ENCODE measurements around the gene LDAH.

LDAH gene

GRCh38 chr2:20664431-20665242 lies 158.3 kb downstream of the LDAH start:
- no peak for DNase-seq (ENCODE audit: low read depth)
- H3K4me3 ChIP-seq (ENCODE audit: low read length) = no peak overlapping the region
- TF ChIP-seq CTCF (conservative IDR thresholded peaks at IDR 0.05; ENCODE audit: low read length) = no peak

DNA sequence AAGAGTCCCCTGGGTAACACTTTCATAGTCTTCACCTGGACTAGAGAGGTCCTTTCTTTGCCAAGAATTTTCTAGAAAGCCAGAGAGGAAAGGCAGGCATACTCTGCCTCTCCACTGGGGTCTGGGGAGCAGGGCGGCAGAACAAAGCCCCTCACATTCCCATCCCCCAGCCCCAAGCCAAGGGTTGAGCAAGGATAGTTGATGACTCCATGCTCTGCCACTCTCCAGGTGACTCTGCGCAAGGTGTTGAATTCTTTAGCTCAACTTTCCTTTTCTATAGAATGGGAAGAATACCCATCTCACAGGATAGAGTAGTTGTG lies 158.9 kb downstream of the LDAH start:
- no peak for TF ChIP-seq CTCF (conservative IDR thresholded peaks at IDR 0.05; ENCODE audit: low read length)
- DNase-seq (ENCODE audit: low read depth) = no peak
- H3K4me3 ChIP-seq (ENCODE audit: low read length) = no peak overlapping the region

DNA sequence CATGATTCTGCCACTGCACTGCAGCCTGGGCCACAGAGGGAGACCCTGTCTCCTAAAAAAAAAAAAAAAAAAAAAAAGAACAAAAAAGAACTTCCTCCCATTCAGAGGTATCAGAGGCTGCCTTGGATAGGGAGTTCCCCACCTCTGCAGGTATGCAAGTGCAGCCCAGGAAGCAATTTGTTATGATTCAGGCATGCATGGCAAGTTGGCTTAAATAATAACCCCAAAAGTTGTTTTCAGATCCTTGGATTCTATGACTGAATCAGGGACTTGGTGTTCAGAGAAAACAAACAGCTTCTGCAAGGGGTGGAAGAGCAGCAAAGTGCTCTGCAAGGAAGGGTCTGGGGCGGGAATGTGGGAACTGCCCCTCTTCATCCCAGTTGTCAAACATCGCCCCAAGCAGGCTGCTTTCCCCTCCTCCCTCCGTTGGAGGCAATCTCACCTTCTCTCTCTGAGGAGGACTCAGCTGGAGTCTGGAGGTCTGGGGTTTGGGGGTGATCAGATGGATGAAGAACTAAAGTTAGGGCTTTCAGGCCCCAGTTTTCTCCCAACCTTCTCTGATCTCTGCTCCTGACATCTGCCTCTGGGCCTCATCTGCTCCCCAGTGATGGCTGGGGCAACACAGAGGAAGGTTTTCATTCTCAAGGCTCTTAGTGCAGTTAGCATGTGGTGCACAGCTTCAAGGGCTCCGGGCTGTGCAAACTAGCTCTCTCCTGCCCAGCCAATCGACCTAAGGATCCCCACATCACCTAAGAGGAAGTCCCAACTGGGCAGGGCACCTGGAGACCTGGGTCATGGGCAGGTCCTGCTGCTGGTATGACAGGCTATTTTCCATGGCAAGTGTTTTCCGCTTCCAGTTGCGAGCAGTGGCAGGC lies 159.5 kb downstream of the LDAH start:
- TF ChIP-seq CTCF (conservative IDR thresholded peaks at IDR 0.05; ENCODE audit: low read length) = no peak
- no peak overlapping the region for H3K4me3 ChIP-seq (ENCODE audit: low read length)
- DNase-seq (ENCODE audit: low read depth) = no peak

GRCh38 chr2:20662308-20662937 lies 160.5 kb downstream of the LDAH start:
- TF ChIP-seq CTCF (conservative IDR thresholded peaks at IDR 0.05; ENCODE audit: low read length) = no peak
- no peak for DNase-seq (ENCODE audit: low read depth)
- H3K4me3 ChIP-seq (ENCODE audit: low read length) = no peak overlapping the region

- H3K4me3 ChIP-seq (ENCODE audit: low read length) = no peak overlapping the region
- peak; percentile 99 for TF ChIP-seq CTCF (conservative IDR thresholded peaks at IDR 0.05; ENCODE audit: low read length)
- peak; percentile 70 for DNase-seq (ENCODE audit: low read depth)
These were observed 161.2 kb downstream of the LDAH start for GRCh38 chr2:20661421-20662307.

GRCh38 chr2:20660506-20661420 lies 162.1 kb downstream of the LDAH start:
- no peak for TF ChIP-seq CTCF (conservative IDR thresholded peaks at IDR 0.05; ENCODE audit: low read length)
- no peak overlapping the region for H3K4me3 ChIP-seq (ENCODE audit: low read length)
- DNase-seq (ENCODE audit: low read depth) = peak; percentile 61

Data from AG10803 (cell line).